GM20000 (cell line): ENCODE results near the gene SGPP2.

Experiments
- DNase-seq: peaks from one replicate; pipeline ENCODE4 v3.0.0; 2012; ENCODE audit warnings: low spot score
- TF ChIP-seq, protein P1 (sequence below): IDR thresholded peaks from 2 replicates; pipeline ENCODE4 v1.5.1; 2012; ENCODE audit warnings: mild to moderate bottlenecking, control low read depth; ENCODE audit errors: extremely low read depth, missing control alignments

The SGPP2 gene, protein sequence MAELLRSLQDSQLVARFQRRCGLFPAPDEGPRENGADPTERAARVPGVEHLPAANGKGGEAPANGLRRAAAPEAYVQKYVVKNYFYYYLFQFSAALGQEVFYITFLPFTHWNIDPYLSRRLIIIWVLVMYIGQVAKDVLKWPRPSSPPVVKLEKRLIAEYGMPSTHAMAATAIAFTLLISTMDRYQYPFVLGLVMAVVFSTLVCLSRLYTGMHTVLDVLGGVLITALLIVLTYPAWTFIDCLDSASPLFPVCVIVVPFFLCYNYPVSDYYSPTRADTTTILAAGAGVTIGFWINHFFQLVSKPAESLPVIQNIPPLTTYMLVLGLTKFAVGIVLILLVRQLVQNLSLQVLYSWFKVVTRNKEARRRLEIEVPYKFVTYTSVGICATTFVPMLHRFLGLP

DNA sequence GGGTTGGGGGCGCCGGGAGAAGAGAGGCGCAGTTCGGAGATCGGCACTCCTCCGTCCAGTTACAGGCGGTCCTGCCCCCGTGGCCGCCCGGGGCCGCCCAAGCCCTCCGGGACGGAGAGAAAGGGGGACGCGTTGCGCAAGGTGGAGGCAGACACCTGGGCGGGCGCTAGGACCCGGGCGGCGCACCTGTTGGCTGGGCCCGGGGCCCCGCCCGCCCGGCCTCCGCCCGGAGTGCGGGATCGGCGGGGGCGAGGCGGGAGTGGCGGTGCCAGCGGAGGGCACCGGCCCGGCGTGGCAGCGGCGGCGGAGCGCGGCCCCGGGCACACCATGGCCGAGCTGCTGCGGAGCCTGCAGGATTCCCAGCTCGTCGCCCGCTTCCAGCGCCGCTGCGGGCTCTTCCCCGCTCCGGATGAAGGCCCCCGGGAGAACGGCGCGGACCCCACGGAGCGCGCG lies at the start of gene SGPP2:
SGPP2 (plus strand) TSS at position 268 of the 453 bp plus-strand sequence; CDS start at position 328, 60 bp downstream.
- TF ChIP-seq, protein P1, sequence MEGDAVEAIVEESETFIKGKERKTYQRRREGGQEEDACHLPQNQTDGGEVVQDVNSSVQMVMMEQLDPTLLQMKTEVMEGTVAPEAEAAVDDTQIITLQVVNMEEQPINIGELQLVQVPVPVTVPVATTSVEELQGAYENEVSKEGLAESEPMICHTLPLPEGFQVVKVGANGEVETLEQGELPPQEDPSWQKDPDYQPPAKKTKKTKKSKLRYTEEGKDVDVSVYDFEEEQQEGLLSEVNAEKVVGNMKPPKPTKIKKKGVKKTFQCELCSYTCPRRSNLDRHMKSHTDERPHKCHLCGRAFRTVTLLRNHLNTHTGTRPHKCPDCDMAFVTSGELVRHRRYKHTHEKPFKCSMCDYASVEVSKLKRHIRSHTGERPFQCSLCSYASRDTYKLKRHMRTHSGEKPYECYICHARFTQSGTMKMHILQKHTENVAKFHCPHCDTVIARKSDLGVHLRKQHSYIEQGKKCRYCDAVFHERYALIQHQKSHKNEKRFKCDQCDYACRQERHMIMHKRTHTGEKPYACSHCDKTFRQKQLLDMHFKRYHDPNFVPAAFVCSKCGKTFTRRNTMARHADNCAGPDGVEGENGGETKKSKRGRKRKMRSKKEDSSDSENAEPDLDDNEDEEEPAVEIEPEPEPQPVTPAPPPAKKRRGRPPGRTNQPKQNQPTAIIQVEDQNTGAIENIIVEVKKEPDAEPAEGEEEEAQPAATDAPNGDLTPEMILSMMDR = no peak
- peak; percentile 71 for DNase-seq

DNA sequence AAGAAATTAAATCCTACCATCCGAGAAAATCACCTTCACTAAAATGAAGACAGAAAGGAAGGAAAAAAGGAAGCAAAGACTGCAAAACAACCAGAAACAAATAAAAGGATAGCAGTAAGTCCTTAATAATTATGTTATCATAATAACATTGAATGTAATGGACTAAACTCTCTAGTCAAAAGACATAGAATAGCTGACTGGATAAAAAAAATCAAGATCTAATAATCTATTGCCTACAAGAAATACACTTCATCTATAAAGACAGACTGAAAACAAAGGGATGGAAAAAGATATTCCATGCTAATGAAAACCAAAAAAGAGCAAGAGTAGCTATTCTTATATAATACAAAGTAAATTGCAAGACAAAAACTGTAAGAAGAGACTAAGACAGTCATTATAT lies 48.5 kb upstream of the SGPP2 start:
- TF ChIP-seq, protein P1 = no peak
- no peak for DNase-seq

DNA sequence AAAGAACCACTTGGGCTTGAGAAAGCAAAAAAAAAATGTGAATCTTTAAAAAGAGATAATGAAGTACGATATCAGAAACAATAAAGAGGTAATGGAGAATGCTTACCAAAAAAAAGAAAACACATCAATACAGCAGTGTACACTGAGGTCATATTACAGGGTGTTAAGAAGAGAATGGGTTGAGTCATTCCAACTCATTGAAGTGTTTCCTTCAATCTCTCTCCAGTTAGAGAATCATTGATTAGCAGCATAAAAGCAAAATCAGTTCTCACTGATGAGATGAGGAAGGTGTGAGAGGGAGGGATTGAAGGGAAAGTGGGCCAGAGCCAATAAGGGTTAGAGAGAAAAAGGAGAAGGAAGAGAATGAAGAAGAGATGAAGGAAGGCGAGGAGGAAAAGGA lies 43.9 kb upstream of the SGPP2 start:
- no peak for DNase-seq

DNA sequence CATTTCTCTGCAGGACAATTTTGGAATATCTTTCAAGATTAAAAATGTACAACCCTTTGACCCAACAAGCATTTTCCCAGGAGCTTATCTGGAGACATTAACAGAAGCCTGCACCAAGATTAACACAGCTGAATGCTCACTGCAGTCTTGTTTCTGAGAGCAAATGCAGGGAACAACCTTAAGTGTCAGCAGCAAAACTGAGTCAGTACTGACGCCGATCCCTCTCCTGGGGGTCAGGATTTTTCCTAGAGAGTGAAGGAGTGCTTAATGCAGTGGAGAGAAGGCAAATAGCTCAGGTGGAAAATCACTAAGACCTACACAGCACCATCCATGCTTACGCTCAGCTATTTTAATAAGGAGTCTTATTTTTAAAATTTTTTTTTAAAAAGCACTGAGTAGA lies 42.8 kb upstream of the SGPP2 start:
- TF ChIP-seq, protein P1 = no peak
- no peak for DNase-seq

More for the DNA sequence above, 43.9 kb upstream of the SGPP2 start:
- TF ChIP-seq, protein P1 = no peak

DNA sequence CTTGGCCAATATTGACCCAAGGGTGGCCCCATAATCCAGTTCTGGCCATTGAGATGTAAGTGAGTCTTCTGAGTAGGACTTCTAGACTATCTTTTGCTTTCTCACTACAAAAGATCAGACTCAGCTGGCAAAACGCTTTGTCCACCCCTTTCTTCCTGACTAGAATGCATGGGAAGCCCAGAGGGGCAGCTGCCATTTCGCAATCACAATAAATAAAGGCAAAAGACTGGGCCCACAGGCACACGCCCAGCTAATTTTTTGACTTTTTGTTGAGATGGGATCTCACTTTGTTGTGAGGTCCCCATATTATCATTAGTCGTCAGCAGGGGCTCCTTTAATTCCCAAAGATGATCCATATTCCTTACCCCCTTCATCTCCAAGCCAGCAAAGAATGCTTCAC lies 41.1 kb upstream of the SGPP2 start:
- DNase-seq = no peak
- TF ChIP-seq, protein P1 = no peak

DNA sequence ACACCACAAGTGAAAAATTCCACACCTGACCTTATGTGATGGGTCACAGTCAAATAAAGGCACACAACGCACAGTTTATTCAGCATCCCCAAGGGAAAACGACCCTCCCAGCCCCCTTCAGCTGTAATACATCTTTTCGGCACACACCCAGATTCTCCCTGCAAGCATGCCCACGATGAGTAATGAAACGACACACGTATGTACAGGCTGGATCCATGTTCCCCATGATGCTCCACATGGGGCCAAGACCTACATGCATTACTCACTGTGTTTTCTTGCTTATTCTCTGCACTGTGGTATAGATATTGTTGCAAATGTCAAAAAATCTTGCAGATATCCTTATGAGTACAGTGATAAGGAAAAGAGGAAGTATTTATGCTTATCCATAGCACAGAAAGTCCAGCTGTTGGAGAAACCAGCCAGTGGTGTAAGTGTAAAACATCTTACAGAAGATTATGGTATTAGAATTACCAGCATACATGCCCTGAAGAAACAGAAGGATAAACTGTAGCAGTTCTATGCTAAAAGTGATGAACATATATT lies 32.5 kb upstream of the SGPP2 start:
- TF ChIP-seq, protein P1 = no peak
- DNase-seq = no peak

DNA sequence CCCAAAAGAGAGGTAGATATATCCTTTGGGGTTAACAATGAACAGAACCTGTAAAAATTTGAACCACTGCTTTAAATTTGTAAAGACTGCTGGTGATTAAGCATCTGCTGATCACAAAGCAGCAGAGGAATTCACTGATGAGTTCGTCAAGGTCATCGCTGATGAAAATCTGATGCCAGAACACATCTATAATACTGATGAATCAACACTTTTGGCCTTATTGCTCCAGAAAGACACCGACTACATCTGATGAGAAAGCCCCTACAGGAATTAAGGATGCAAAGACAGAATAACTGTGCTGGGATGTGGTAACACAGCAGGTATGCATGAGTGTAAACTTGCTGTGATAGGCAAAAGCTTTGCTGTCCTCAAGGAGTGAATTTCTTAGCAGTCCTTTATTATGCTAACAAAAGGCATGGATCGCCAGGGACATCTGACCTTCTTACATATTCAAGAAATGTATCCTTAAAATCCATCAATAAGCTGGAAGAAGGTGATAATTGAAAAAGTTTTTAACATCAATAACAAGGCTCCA lies 30.5 kb upstream of the SGPP2 start:
- TF ChIP-seq, protein P1 = no peak
- no peak for DNase-seq
